Measurements from ENCODE around the gene ARHGAP24.

The ARHGAP24 gene

DNA sequence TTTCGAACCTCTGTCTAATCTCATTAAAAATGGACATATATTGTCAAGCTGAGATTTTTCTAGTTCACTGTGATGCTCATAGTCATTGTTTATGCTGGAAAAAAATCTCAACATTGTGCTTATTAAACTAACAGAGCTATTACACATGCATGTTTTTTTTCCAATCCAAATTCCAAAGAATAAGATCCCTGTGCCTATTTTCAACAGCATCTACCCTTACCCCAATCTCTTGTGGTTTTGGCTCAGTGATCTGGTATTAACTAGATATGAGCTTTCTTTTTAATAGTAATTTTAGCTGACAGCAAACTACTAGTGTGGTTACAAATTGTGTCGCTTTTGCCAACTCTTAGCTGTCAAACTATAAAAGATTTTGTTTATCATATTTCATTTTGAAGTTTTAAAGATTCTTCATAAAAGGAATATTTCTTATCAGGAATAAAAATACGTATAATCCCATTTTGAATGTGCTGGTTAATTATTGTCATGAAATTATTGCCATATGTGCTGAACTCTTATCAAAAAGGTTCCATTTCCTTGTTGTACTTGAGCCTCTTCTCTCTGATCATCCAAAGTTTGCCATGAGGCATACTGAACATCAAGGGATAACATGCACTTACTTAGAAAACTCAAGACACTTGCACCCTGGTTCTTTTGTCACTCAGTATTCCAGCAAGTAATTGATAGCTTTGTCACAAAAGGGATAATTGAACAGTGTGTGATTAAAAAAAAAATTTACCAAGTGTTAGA lies 241.2 kb downstream of the ARHGAP24 start:
- DNase-seq: no peak
- in situ Hi-C loops (cut with HindIII; ENCODE audit: low pct_ligation_motif_present, low pct_unique_long_range_greater_than_20kb, low sequenced_read_pairs): no loop called here

DNA sequence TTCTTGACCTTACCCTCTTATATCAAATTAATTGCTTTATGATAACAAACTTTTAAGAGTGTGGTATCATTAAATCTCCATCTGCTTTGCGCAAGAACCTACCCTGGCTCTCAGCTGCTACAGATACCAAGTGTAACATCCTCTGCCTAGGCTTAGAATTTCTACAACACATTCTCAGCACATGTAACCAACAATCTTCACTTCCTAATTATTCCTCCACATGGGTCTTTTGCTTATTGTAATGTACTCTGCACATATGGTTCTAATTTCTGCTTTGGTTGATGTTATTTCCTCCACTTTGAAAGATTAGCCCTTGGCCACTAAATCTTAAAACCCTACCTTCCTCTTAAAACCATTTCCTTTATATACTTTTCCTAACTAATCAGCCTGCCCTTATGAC lies 242.4 kb downstream of the ARHGAP24 start:
- DNase-seq: no peak
- in situ Hi-C loops (cut with HindIII; ENCODE audit: low pct_ligation_motif_present, low pct_unique_long_range_greater_than_20kb, low sequenced_read_pairs): no loop called here

DNA sequence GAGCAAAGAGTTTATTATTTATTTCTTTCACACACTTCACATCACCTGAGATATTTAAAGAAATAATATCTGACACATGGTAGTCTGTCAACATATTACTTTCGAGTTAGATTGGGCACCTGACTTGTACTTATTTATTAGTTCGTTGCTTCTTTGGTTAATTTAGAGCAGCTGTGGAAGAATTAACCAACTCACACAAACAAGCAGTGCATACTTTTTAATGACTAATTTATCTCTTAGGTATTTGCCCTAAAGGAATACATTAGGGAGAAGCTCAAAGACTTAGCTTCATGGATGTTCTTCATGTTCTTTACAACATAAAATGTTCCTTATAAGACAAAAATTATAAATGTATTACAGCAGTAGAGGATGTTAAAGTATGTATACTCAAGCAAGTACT lies 242.9 kb downstream of the ARHGAP24 start:
- DNase-seq: no peak
- in situ Hi-C loops (cut with HindIII; ENCODE audit: low pct_ligation_motif_present, low pct_unique_long_range_greater_than_20kb, low sequenced_read_pairs): no loop called here

DNA sequence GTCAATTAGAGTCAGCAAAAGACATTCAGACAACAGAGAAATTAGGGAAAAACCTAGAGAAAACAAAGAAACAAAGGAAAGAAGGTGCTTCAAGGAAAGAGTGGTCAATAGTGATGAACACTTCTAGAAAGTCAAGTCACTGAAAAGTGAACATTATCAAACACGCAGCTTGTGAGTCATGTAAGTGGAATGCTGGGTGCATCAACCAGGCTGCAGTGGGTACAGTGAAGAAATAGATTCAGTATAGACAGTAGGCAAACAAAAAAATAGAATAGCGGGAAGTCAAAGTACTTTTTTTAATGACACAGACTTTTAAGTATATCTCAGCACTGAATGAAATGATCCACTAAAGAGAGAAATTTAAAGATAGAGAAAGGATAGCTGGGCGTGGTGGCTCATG lies 245.8 kb downstream of the ARHGAP24 start:
- DNase-seq: peak; percentile 66
- in situ Hi-C loops (cut with HindIII; ENCODE audit: low pct_ligation_motif_present, low pct_unique_long_range_greater_than_20kb, low sequenced_read_pairs): no loop called here

DNA sequence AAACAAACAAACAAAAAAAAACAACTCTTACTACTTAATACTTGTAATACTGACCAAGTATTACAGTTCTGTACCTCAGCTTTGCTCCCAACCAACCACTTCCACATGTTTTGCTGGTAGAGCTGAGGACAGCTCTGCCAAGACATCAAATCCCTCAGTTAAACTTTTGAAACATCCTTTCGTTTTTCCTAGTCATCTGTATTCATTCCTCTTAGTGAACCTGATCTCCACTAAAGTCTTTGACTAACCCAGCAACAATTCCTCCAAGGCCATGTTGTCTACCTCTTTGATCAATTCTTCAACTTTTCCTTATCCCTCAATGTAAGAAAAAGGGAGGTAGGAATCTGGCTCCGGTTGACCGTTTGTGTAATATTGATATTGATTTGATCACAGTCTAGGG lies 247.5 kb downstream of the ARHGAP24 start:
- DNase-seq: no peak
- in situ Hi-C loops (cut with HindIII; ENCODE audit: low pct_ligation_motif_present, low pct_unique_long_range_greater_than_20kb, low sequenced_read_pairs): no loop called here

DNA sequence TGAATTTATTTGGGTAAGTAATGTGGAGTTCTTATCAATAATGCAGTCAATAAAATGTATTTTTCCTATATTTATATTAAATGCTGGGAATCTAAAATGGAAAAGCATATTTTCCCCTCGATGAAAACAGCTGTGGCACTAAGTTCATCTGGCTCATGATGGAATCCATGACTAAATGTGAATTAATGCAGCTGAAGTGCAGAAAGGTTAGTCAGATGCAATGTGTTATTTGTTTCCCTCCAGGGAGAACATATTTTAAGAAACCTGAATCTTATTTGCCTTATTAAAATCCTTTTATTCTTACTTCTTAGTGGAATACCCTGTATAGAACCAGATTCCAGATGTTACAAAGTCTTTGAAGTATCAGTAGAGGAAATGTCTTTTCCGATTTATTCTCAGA lies 247.9 kb downstream of the ARHGAP24 start:
- no peak for DNase-seq
- in situ Hi-C loops (cut with HindIII; ENCODE audit: low pct_ligation_motif_present, low pct_unique_long_range_greater_than_20kb, low sequenced_read_pairs): no loop called here

DNA sequence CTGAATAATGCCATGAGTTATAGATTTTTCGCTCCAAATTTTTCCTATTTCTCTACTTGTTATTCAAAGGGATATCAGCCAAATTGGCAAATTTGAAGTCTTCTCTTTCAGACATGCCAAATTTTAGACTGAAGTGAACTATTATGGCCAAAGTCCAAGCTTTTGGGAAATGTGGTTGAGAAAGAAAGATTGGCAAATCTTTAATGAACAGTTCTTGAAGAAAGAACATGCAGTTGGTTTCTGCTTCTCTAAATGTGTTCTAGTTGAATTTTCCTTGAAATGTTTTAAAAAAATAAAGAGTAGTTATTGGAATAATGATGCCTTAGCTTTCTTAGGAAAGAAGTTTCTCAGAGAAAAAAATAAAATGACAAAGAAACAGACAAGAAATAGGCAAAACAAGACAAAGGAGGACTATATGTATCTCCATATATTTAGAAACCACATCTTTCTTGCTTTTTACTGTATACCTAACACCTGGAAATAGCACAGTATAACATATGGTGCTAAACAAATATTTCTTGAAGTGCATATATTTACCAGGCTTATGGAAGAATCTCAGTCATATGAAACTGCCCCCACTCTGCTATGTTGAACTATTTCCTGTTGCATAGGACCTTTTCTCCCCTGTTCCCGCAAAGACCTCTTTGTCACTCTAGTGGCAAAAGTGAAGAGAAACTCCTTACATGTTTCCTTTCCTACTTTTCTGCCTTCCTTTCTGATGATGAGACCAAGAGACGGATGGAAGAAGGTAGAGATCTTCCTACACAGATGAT lies 250.0 kb downstream of the ARHGAP24 start:
- in situ Hi-C loops (cut with HindIII; ENCODE audit: low pct_ligation_motif_present, low pct_unique_long_range_greater_than_20kb, low sequenced_read_pairs): no loop called here
- no peak for DNase-seq

DNA sequence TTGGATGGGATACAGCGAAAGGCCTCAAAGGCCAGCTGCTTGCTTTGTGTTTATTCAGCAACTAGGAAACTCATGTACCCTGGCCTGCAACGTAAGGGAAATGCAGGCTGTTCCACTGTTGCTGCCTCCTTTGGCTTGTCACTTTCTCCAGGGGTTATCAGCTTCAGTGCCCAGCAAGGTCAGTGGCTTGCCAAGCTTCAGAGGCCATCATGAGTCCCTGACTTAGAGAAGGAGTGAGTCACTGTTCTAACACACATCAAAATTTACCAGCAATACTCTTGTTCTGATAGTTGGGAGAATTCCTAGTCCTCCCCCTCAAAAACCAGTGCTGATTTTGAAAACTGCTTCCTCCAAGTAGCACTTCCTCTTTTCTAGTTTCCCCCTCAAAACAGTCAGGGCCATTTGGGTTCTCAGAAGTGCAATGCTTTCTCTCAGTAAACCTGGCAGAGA lies 250.8 kb downstream of the ARHGAP24 start:
- in situ Hi-C loops (cut with HindIII; ENCODE audit: low pct_ligation_motif_present, low pct_unique_long_range_greater_than_20kb, low sequenced_read_pairs): no loop called here
- DNase-seq: no peak

DNA sequence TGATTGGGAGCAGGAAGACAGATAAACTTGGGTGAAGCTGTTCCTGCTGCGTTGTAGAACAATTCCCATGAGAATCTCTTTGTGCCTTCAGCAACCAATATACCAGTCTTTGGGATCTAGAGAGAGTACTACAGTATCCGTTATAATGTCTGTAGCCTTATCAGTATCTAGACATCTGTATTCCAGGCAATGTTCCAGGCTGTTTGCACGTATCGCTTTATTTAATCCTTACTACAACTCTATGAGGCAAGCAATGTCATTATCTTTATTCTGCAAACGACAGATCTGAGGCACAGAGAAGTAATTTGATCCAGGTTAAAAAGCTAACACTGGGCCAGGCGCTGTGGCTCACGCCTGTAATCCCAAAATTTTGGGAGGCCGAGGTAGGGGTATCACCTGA lies 251.6 kb downstream of the ARHGAP24 start:
- DNase-seq: no peak

DNA sequence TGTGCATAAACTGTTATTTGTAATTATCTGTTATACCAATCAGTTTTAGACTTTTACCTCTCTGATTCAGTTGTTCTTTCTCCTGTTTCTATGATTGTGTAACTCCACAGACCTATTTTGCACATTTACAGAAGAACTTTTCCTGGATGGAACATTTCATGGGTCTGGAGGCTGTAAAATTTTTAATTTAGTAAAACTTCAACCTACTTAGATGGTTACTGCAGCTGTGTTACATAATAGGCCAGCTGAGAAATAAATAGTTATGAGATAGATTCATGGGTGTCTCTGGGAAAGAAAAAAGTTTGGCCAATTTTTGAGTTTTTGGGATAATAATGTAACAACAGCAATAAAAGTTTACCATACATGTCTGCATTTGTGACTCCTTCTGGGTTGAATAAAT lies 253.5 kb downstream of the ARHGAP24 start:
- DNase-seq: no peak
- in situ Hi-C loops (cut with HindIII; ENCODE audit: low pct_ligation_motif_present, low pct_unique_long_range_greater_than_20kb, low sequenced_read_pairs): no loop called here

More for the DNA sequence above, 251.6 kb downstream of the ARHGAP24 start:
- in situ Hi-C loops (cut with HindIII; ENCODE audit: low pct_ligation_motif_present, low pct_unique_long_range_greater_than_20kb, low sequenced_read_pairs): no loop called here

DNA sequence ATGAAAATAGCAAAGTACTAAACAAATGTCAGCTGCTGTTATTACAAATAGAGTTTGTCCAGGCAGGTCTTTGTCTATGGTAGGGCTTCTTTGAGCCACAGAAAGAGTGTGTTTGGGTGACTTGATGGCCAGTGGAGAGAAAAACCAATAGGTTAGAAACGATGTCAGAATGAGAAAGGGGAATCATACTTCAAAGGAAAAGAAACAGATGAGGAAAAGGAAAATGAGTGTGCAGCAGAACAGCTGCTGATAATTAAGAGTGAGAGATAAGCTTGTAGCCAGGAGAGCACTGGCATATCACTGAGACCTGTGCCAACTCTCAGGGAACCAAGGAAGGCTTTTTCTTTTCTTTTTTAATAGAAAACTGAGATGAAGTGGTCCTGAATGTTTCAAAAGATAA lies 257.2 kb downstream of the ARHGAP24 start:
- DNase-seq: no peak
- in situ Hi-C loops (cut with HindIII; ENCODE audit: low pct_ligation_motif_present, low pct_unique_long_range_greater_than_20kb, low sequenced_read_pairs): no loop called here

DNA sequence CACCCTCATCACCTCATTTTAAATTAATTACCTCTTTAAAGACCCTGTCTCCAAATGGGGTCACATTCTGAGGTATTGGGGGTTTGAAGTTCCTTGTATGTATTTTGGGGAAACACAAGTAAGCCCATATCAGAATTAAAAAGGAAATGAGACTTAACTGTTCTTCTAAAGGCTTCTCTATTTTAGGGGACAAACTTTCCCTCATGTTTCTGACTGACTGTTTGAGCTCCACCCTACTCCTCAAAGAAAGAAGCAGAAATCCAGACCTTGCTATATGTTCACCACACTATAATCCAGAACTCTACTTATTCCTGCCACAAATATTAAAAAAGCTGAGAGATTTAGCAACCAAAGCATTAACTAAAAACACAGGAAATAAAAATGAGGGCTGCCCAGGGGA lies 258.8 kb downstream of the ARHGAP24 start:
- in situ Hi-C loops (cut with HindIII; ENCODE audit: low pct_ligation_motif_present, low pct_unique_long_range_greater_than_20kb, low sequenced_read_pairs): no loop called here
- DNase-seq: no peak

DNA sequence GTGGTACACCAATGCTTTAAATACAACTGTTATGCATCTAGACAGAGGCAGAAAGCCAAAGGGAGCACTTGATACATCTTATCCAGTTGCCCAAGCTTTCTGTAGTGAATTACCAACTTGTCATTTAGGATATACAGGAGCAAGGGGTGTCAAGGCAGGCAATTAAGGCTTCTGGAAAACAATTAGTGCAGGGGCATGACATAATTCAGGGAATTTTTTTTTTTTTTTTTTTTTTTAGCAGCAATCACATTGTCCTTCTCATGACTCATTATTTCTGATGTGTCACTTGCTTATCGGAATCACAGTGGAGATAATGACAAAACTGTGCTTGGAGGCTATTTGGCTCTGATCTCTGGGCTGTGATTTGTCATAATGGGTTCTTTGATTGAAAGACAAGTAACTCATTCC lies 259.5 kb downstream of the ARHGAP24 start:
- DNase-seq: no peak
- in situ Hi-C loops (cut with HindIII; ENCODE audit: low pct_ligation_motif_present, low pct_unique_long_range_greater_than_20kb, low sequenced_read_pairs): no loop called here

DNA sequence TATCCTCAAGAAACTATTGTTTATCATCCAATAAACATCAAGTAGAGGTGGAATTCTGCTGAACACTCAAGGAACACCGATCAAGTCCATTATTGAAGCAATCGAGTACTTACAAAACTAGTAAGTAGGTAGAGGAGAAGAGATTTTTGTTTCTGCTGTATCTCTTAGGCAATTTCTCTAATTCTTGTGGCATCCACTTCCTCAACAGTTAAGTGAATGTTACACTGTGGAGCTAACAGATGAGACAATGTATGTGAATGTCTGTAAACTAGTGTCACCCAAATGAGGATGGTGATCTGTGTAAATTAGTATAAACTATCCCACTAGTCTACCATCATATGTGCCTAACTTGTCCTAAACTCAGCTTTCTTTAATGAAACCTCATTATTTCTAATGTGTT lies 261.6 kb downstream of the ARHGAP24 start:
- in situ Hi-C loops (cut with HindIII; ENCODE audit: low pct_ligation_motif_present, low pct_unique_long_range_greater_than_20kb, low sequenced_read_pairs): no loop called here
- DNase-seq: no peak

DNA sequence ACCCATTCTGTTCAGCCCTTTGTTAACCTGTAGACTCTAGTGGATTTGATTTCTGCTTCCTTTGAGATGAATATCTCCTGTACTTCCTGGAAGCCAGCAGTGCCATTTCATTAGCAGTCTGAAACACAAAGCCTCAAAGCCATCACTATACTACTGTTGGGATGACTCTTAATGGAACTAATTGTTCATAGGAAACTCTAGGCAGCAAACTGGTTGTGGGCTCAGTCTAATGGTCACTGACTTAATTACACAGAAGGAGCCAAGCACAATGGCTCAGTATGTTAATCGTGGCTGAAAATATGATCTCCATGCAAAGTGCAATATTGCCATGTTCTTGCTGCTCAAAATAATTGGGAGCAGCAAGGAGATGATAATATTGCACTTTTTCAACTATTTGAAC lies 262.3 kb downstream of the ARHGAP24 start:
- in situ Hi-C loops (cut with HindIII; ENCODE audit: low pct_ligation_motif_present, low pct_unique_long_range_greater_than_20kb, low sequenced_read_pairs): no loop called here
- DNase-seq: no peak

DNA sequence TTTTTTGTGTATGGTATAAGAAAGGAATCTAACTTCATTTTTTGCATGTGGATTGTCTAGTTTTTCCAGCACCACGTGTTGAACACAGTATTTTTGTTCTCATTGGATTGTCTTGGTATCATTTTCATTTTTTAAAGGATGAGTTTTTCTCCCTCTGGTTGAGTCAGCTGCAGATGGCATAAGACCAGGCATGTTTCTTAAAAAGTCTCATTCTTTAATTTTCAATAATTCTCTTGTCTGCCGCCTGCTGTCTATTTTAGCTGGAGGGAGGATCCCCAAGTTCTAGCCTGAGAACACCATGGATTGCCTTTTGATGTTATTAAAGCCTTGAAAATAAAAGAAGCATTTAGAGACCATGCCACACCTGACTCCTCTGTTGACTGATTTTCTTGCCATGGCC lies 263.8 kb downstream of the ARHGAP24 start:
- DNase-seq: no peak
- in situ Hi-C loops (cut with HindIII; ENCODE audit: low pct_ligation_motif_present, low pct_unique_long_range_greater_than_20kb, low sequenced_read_pairs): no loop called here

DNA sequence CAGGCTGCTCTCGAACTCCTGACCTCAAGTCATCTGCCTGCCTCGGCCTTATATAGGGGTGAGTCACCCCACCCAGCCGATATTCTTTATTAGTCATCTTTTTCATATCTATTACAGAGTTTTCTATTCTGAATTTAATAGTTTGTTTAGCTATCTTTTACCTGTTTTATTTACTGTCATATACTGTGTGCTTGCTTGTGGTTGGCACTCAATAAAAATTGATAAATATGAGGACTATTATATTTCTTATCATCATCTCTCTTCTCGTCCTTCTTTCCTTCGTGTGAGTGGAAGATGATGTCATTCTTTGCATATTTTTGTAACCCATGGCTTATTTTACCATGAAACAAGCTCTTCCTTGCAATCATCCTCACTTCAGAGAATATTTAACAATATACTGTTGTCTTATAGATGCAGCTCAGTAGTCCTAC lies 265.5 kb downstream of the ARHGAP24 start:
- DNase-seq: no peak
- in situ Hi-C loops (cut with HindIII; ENCODE audit: low pct_ligation_motif_present, low pct_unique_long_range_greater_than_20kb, low sequenced_read_pairs): no loop called here

DNA sequence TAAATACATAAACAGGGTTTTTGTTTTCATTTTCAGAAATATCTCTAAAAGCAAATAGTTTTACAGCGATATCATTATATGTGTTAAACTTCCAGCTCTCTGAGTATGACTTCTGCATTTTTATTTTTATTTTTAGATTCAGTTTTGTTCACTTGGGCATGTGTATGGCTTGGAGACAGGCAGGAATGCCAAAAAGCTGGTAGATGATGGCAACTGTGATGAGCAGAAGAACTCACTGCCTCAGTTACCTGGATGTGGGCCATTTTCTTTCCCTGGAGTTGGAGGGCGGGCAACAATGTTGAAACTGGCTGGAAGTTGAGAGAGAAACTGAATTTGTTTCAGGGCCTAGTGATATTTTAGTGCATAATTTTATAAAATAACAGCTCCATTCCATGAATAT lies 266.4 kb downstream of the ARHGAP24 start:
- DNase-seq: no peak
- in situ Hi-C loops (cut with HindIII; ENCODE audit: low pct_ligation_motif_present, low pct_unique_long_range_greater_than_20kb, low sequenced_read_pairs): no loop called here

DNA sequence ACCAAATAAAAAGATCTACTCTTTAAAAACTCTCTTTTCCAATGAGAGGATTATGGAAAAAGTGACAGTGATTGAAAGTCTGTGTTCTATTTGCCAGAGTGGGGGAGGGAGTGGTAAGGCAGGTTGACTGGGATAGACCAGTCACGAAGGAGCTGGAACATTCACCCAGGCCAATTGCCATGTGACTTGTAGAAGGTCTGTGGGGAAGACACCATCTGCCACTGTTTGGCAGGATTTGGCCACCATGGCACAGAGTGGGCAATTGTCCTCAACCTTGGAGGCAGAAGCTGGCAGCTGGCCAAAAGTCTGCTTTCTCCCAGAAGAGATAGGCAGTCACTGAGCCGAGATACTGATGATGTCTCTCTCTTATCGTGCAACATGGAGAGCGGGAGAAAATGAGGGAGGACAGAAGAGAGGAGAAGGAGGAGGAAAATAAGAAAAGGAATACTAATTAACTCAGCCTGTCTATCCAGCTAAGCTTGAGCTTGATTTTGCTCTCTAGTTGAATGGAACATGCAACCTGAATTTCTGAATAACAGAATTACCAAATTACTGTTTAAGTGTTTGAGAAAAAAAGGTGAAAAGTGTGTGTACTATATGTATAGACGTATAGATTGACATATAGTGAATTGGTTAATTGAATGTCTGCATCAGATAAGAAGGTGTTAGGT lies 267.1 kb downstream of the ARHGAP24 start:
- no peak for DNase-seq

More for the DNA sequence above, 267.1 kb downstream of the ARHGAP24 start:
- in situ Hi-C loops (cut with HindIII; ENCODE audit: low pct_ligation_motif_present, low pct_unique_long_range_greater_than_20kb, low sequenced_read_pairs): no loop called here
